GM10266 (cell line): ENCODE data around the gene CDR2.

Experiments used
- DNase-seq: peaks from one replicate; pipeline ENCODE4 v3.0.0; 2012; ENCODE audit errors: extremely low spot score
- TF ChIP-seq, protein P1 (sequence below): IDR thresholded peaks from 2 replicates; pipeline ENCODE4 v1.5.1; 2012; ENCODE audit warnings: mild to moderate bottlenecking, low read depth; ENCODE audit not compliant: control insufficient read depth, insufficient read depth; ENCODE audit errors: missing control alignments

Gene CDR2

GRCh38 chr16:22413819-22414218 is 39.4 kb upstream of the CDR2 start:
- no peak for DNase-seq
- TF ChIP-seq, protein P1, sequence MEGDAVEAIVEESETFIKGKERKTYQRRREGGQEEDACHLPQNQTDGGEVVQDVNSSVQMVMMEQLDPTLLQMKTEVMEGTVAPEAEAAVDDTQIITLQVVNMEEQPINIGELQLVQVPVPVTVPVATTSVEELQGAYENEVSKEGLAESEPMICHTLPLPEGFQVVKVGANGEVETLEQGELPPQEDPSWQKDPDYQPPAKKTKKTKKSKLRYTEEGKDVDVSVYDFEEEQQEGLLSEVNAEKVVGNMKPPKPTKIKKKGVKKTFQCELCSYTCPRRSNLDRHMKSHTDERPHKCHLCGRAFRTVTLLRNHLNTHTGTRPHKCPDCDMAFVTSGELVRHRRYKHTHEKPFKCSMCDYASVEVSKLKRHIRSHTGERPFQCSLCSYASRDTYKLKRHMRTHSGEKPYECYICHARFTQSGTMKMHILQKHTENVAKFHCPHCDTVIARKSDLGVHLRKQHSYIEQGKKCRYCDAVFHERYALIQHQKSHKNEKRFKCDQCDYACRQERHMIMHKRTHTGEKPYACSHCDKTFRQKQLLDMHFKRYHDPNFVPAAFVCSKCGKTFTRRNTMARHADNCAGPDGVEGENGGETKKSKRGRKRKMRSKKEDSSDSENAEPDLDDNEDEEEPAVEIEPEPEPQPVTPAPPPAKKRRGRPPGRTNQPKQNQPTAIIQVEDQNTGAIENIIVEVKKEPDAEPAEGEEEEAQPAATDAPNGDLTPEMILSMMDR, result no peak

DNA sequence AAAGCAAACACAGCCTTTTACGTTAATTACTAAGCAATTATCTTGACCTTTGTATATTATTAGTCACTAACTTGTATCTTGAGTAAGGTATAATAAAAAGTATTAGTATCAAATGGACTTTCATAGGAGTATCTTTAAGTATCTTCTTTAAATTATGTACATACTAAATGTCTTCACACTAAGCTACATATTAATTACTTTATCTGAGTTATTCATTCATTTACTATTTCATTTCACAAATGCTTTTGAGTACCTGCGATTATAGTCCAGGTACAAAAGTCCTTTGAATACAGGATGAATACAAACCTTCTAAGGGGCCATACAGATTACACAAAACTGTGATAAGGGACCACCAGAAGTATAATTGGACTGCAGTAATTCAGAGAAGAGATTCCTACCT is 33.1 kb upstream of the CDR2 start:
- no peak for DNase-seq
- TF ChIP-seq, protein P1, result no peak

DNA sequence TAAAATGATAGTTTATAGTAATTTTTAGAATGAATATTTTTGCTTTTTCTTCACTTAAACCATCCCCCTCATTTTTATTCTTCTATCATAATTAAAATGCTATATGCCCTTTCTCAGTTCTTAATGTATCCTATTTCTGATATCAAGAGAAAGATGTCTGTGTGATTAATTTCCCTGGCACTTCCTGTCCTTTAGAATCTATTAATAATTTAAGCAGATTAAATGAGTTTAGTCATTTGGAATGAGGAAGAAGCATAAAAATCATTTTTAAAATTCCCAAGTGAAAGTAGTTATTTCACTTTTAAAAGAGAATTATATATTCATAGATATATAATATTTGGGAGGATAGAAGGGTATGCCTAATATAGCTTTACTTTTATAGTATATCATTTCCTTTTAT is 27.8 kb upstream of the CDR2 start:
- no peak for DNase-seq
- TF ChIP-seq, protein P1, result no peak

DNA sequence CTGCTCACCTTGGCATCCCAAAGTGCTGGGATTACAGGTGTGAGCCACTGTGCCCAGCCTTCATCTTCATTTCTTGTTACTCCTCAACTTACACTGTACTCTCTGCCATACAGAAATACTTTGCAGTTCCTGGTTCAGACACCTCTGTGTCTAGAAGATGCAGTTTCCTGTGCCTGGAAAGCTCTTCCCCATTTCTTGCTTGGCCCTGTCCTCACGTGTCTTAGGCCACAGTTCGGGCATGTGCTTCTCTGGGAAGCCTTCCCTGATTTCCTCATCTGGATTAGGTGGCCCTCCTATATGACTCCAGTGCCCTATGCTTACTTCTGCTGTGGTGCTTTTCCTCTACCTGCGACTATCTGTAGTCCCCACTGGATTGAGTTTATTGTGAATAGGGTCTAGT is 26.5 kb upstream of the CDR2 start:
- TF ChIP-seq, protein P1, result no peak
- no peak for DNase-seq

DNA sequence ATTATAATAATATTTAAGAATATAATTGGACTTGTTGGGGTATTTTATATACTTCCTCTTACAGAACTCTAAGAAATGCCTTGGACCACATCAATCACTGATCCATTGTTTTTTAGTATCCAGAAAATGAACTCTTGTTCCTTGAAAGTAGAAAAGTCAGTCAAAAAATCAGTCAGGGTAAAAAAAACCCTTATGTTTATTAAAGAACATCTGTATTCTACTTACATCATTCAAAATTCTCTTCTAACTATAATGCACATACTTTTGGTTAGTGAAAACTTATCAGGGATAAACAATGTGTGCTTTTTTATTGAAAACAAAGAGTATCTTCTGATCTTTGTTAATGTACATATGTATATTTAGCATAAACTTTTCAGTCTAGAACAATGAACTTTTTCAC is 23.5 kb upstream of the CDR2 start:
- DNase-seq, result no peak
- TF ChIP-seq, protein P1, result no peak

DNA sequence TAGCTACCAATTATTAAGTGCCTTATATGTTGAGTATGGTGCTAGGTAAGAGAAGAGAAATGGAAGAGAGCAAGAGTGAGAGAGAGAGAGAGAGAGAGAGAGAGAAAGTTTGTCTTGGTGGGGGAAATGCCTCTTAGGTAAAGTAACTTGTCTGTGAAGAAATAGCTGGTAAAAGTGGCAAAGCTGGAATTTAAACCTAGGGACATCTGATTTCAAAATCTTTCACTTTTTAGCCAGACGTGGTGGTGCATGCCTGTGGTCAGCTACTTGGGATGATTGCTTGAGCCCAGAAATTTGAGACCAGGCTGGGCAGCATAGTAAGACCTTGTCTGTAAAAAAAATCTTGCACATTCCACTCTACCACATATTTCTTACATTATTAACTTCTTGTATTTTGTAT is 23.0 kb upstream of the CDR2 start:
- TF ChIP-seq, protein P1, result no peak
- DNase-seq, result no peak

- TF ChIP-seq, protein P1, result no peak
- DNase-seq, result no peak
Measured at GRCh38 chr16:22395960-22396359, 21.5 kb upstream of the CDR2 start.

- TF ChIP-seq, protein P1, result no peak
- no peak for DNase-seq
Measured at GRCh38 chr16:22394121-22394520, 19.7 kb upstream of the CDR2 start.
